NCI-H2227 (cell line): ENCODE results near the gene PPP1R3E.

ENCODE experiments used
- DNase-seq: peaks from one replicate; lab custom pipeline; 2025; ENCODE audit not compliant: unreplicated experiment; lab: John Stamatoyannopoulos, UW

Gene PPP1R3E

GRCh38 chr14:23249824-23250223, 52.8 kb downstream of the PPP1R3E start:
- DNase-seq = no peak

- no peak for DNase-seq
Measured at GRCh38 chr14:23248601-23249000, 54.1 kb downstream of the PPP1R3E start.
